ENCODE data around the gene ATP1A1.

ATP1A1 gene

DNA sequence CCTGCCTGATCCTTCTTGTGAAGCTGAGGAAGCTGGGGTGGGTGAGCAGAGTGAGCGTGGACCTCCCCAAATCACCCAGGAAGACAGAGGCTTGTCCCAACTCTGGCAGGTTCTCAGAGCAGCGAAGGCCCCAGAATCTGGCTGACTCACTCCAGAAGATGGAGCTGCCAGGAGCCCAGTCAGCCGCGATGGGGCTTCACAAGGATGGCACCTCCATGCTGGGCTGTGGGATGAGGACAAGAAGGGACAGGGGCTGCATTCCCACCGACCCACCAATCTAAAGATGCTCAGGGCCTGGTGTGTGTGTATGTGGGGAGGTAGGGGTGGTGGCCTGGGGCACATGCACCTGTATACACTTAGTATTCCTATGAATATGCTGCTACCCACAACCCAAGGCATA, 52.9 kb downstream of the ATP1A1 start:
- no peak overlapping the region for H3K9ac ChIP-seq (ENCODE audit: low read length)
- H2AFZ ChIP-seq (ENCODE audit: low read depth, low read length), result no peak overlapping the region
- DNase-seq, result no peak
- peaks cover 2% of the 10 kb centered on the region for H3K4me1 ChIP-seq (ENCODE audit: control insufficient read depth, insufficient read depth, low read depth, low read length)
- no peak overlapping the region for H2BK5ac ChIP-seq (ENCODE audit: low read depth, low read length, poor library complexity, severe bottlenecking)
- H3K79me1 ChIP-seq (replicated peaks; ENCODE audit: low read length, poor library complexity, severe bottlenecking), result no peaks in the 10 kb centered on the region
- no peak overlapping the region for H2BK12ac ChIP-seq (ENCODE audit: low read length in 2 of 2)
- H2BK120ac ChIP-seq (ENCODE audit: low read depth, low read length), result no peak overlapping the region
- H3K4ac ChIP-seq (ENCODE audit: low read depth in 1 of 2, low read length in 2 of 2), result no peak overlapping the region
- H2AK5ac ChIP-seq (ENCODE audit: low read length, severe bottlenecking), result no peak overlapping the region
- H2BK15ac ChIP-seq (ENCODE audit: low read depth, poor library complexity, severe bottlenecking), result no peak overlapping the region
- no peak overlapping the region for H3K18ac ChIP-seq (ENCODE audit: low read depth in 1 of 2, low read length in 2 of 2)
- no peak overlapping the region for H4K8ac ChIP-seq (ENCODE audit: low read length)
- H4K91ac ChIP-seq (ENCODE audit: low read length), result no peak overlapping the region
- H3K4me3 ChIP-seq (ENCODE audit: insufficient read depth in 1 of 2, low read depth in 1 of 2, low read length in 2 of 2), result no peak overlapping the region
- no peak overlapping the region for H3K27ac ChIP-seq (ENCODE audit: low read length, poor library complexity, severe bottlenecking)
- WGBS, result 86% methylated on average over 4 of the region's 5 CpGs
- no peak overlapping the region for H3K14ac ChIP-seq (ENCODE audit: low read length in 2 of 2)
- H3K4me2 ChIP-seq (ENCODE audit: low read length, poor library complexity, severe bottlenecking), result no peak overlapping the region
- H3K27me3 ChIP-seq (ENCODE audit: control insufficient read depth in 1 of 2, insufficient read depth in 1 of 2, low read length in 2 of 2), result peaks cover 17 to 21% of the 10 kb centered on the region in 2 experiments
- no peaks in the 10 kb centered on the region for H3K9me3 ChIP-seq (ENCODE audit: control insufficient read depth, low read length)
- no peak overlapping the region for H3K23ac ChIP-seq (ENCODE audit: low read length in 2 of 2)
- H3K36me3 ChIP-seq (ENCODE audit: control insufficient read depth in 1 of 2, insufficient read depth in 2 of 2, low read depth in 1 of 2, low read length in 2 of 2), result no peaks in the 10 kb centered on the region

DNA sequence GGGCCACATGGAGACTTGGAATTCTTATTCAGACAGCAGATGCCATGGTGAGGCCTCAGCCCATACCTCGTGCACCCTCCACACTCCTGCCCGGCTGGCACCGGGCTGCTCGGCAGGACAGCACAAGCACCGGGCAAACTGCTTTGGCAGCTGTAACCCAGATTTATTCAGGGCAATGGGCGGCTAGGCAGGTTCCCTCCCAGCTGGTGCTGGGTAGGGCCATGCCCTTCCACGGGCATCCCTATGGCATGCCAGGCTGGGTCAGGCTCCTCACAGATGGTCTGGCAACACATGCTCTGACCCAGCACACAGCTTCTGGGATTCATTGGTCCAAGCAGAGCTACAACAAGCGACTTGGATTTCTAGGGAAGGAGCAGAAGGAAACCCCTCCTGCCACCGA, 53.4 kb downstream of the ATP1A1 start:
- Histone ChIP-seq H2BK12ac (ENCODE audit: low read length in 2 of 2) (no peak overlapping the region), H3K4me3 (ENCODE audit: insufficient read depth in 1 of 2, low read depth in 1 of 2, low read length in 2 of 2) (no peak overlapping the region), H3K36me3 (ENCODE audit: control insufficient read depth in 1 of 2, insufficient read depth in 2 of 2, low read depth in 1 of 2, low read length in 2 of 2) (no peaks in the 10 kb centered on the region), H3K23ac (ENCODE audit: low read length in 2 of 2) (no peak overlapping the region), H3K27ac (ENCODE audit: low read length, poor library complexity, severe bottlenecking) (no peak overlapping the region), H4K8ac (ENCODE audit: low read length) (no peak overlapping the region), H3K4ac (ENCODE audit: low read depth in 1 of 2, low read length in 2 of 2) (no peak overlapping the region), H4K91ac (ENCODE audit: low read length) (no peak overlapping the region), H2BK5ac (ENCODE audit: low read depth, low read length, poor library complexity, severe bottlenecking) (no peak overlapping the region), H3K9me3 (ENCODE audit: control insufficient read depth, low read length) (no peaks in the 10 kb centered on the region), H3K27me3 (ENCODE audit: control insufficient read depth in 1 of 2, insufficient read depth in 1 of 2, low read length in 2 of 2) (peaks cover 17 to 21% of the 10 kb centered on the region in 2 experiments), H2BK15ac (ENCODE audit: low read depth, poor library complexity, severe bottlenecking) (no peak overlapping the region), H3K14ac (ENCODE audit: low read length in 2 of 2) (no peak overlapping the region), H3K9ac (ENCODE audit: low read length) (no peak overlapping the region), H3K79me1 (replicated peaks; ENCODE audit: low read length, poor library complexity, severe bottlenecking) (no peaks in the 10 kb centered on the region), H3K18ac (ENCODE audit: low read depth in 1 of 2, low read length in 2 of 2) (no peak overlapping the region), H2BK120ac (ENCODE audit: low read depth, low read length) (no peak overlapping the region), H2AK5ac (ENCODE audit: low read length, severe bottlenecking) (no peak overlapping the region), H3K4me2 (ENCODE audit: low read length, poor library complexity, severe bottlenecking) (no peak overlapping the region), H2AFZ (ENCODE audit: low read depth, low read length) (no peak overlapping the region), H3K4me1 (ENCODE audit: control insufficient read depth, insufficient read depth, low read depth, low read length) (peaks cover 2% of the 10 kb centered on the region)
- no peak for DNase-seq
- WGBS, result 91% methylated on average over 9 of the region's 9 CpGs

DNA sequence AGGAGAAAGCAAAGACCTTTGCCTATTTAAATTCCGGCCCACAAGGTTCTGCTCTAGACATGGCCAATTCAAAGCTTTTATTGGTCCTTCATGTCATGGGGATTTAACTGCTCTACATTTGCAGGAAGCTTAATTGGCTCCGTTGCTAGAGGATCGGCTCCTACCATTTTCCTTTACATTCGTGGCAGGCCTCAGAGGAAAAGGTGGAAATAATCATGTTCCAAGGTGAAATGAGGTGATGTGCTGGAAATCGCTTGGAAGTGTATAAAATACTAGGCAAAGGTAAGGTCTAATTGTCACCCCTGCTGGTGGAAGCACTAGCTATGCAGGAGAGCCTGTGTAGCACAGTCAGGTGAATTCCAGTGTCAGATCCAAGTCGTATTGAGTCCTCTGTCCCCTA, 55.5 kb downstream of the ATP1A1 start:
- Histone ChIP-seq H2AFZ (ENCODE audit: low read depth, low read length) (no peak overlapping the region), H3K9me3 (ENCODE audit: control insufficient read depth, low read length) (no peaks in the 10 kb centered on the region), H3K27ac (ENCODE audit: low read length, poor library complexity, severe bottlenecking) (no peak overlapping the region), H3K23ac (ENCODE audit: low read length in 2 of 2) (no peak overlapping the region), H3K4me1 (ENCODE audit: control insufficient read depth, insufficient read depth, low read depth, low read length) (peaks cover 2% of the 10 kb centered on the region), H3K18ac (ENCODE audit: low read depth in 1 of 2, low read length in 2 of 2) (no peak overlapping the region), H2BK15ac (ENCODE audit: low read depth, poor library complexity, severe bottlenecking) (no peak overlapping the region), H2BK120ac (ENCODE audit: low read depth, low read length) (no peak overlapping the region), H4K8ac (ENCODE audit: low read length) (no peak overlapping the region), H2AK5ac (ENCODE audit: low read length, severe bottlenecking) (no peak overlapping the region), H2BK5ac (ENCODE audit: low read depth, low read length, poor library complexity, severe bottlenecking) (no peak overlapping the region), H3K4me3 (ENCODE audit: insufficient read depth in 1 of 2, low read depth in 1 of 2, low read length in 2 of 2) (no peak overlapping the region), H2BK12ac (ENCODE audit: low read length in 2 of 2) (no peak overlapping the region), H3K4ac (ENCODE audit: low read depth in 1 of 2, low read length in 2 of 2) (no peak overlapping the region), H3K79me1 (replicated peaks; ENCODE audit: low read length, poor library complexity, severe bottlenecking) (no peaks in the 10 kb centered on the region), H3K14ac (ENCODE audit: low read length in 2 of 2) (no peak overlapping the region), H3K36me3 (ENCODE audit: control insufficient read depth in 1 of 2, insufficient read depth in 2 of 2, low read depth in 1 of 2, low read length in 2 of 2) (no peaks in the 10 kb centered on the region), H4K91ac (ENCODE audit: low read length) (no peak overlapping the region), H3K4me2 (ENCODE audit: low read length, poor library complexity, severe bottlenecking) (no peak overlapping the region), H3K27me3 (ENCODE audit: control insufficient read depth in 1 of 2, insufficient read depth in 1 of 2, low read length in 2 of 2) (peaks cover 19 to 32% of the 10 kb centered on the region in 2 experiments), H3K9ac (ENCODE audit: low read length) (no peak overlapping the region)
- no peak for DNase-seq
- WGBS, result 89% methylated on average over 6 of the region's 6 CpGs

GRCh38 chr1:116429821-116430374, 56.9 kb downstream of the ATP1A1 start:
- Histone ChIP-seq H3K27me3 (ENCODE audit: control insufficient read depth in 1 of 2, insufficient read depth in 1 of 2, low read length in 2 of 2) (peaks cover 9 to 26% of the 10 kb centered on the region in 2 experiments), H2AFZ (ENCODE audit: low read depth, low read length) (no peak overlapping the region), H3K4me3 (ENCODE audit: insufficient read depth in 1 of 2, low read depth in 1 of 2, low read length in 2 of 2) (no peak overlapping the region), H3K18ac (ENCODE audit: low read depth in 1 of 2, low read length in 2 of 2) (no peak overlapping the region), H3K79me1 (replicated peaks; ENCODE audit: low read length, poor library complexity, severe bottlenecking) (no peaks in the 10 kb centered on the region), H4K91ac (ENCODE audit: low read length) (no peak overlapping the region), H3K4me2 (ENCODE audit: low read length, poor library complexity, severe bottlenecking) (no peak overlapping the region), H2BK120ac (ENCODE audit: low read depth, low read length) (no peak overlapping the region), H3K27ac (ENCODE audit: low read length, poor library complexity, severe bottlenecking) (no peak overlapping the region), H3K9me3 (ENCODE audit: control insufficient read depth, low read length) (no peaks in the 10 kb centered on the region), H2AK5ac (ENCODE audit: low read length, severe bottlenecking) (no peak overlapping the region), H2BK5ac (ENCODE audit: low read depth, low read length, poor library complexity, severe bottlenecking) (no peak overlapping the region), H3K9ac (ENCODE audit: low read length) (no peak overlapping the region), H4K8ac (ENCODE audit: low read length) (no peak overlapping the region), H2BK12ac (ENCODE audit: low read length in 2 of 2) (peak overlapping the region in 1 of 2 experiments; percentile 25), H3K4me1 (ENCODE audit: control insufficient read depth, insufficient read depth, low read depth, low read length) (peaks cover 2% of the 10 kb centered on the region), H3K23ac (ENCODE audit: low read length in 2 of 2) (no peak overlapping the region), H3K36me3 (ENCODE audit: control insufficient read depth in 1 of 2, insufficient read depth in 2 of 2, low read depth in 1 of 2, low read length in 2 of 2) (no peaks in the 10 kb centered on the region), H2BK15ac (ENCODE audit: low read depth, poor library complexity, severe bottlenecking) (no peak overlapping the region), H3K4ac (ENCODE audit: low read depth in 1 of 2, low read length in 2 of 2) (no peak overlapping the region), H3K14ac (ENCODE audit: low read length in 2 of 2) (no peak overlapping the region)
- WGBS, result 67% methylated on average over 1 of the region's 2 CpGs
- DNase-seq, result no peak

Data from mesenchymal stem cell (in vitro differentiated cells and primary cell).